CD1c-positive myeloid dendritic cell (primary cell): ENCODE data around the gene HTR2C.
"Not testable (repeated sequence)": the region's sequence is repeated elsewhere in the genome, so short reads cannot be mapped to it uniquely, and the experiment has no call there.

Experiments used
- DNase-seq: peaks from one replicate; pipeline ENCODE4 v3.0.0-alpha.2; 2016; ENCODE audit errors: extremely low spot score

The HTR2C gene

GRCh38 chrX:114583646-114584374, at the start of gene HTR2C:
TSS of gene HTR2C (plus strand) at chrX:114584086. CDS start at chrX:114726937, 142,851 bp downstream.
- DNase-seq: no peak

DNA sequence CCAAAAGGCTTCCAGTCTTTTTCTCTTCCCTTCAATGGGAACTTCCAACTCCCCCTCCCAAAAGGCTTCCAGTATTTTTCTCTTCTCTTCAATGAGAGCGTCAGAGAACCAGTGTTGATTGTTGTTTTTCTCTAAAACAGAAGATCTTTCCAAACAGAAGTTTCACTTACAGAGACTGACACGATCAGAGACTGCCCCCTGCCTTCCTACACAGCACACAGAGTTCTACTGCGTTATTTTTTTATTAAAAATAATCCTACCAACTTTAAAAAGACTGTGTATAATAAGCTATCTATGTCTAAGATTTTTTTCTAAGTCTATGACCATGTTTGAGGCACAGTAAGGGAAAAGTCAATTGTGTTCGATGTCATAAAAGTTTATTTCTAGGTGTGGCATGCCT, 3.5 kb upstream of the HTR2C start:
- no peak for DNase-seq

DNA sequence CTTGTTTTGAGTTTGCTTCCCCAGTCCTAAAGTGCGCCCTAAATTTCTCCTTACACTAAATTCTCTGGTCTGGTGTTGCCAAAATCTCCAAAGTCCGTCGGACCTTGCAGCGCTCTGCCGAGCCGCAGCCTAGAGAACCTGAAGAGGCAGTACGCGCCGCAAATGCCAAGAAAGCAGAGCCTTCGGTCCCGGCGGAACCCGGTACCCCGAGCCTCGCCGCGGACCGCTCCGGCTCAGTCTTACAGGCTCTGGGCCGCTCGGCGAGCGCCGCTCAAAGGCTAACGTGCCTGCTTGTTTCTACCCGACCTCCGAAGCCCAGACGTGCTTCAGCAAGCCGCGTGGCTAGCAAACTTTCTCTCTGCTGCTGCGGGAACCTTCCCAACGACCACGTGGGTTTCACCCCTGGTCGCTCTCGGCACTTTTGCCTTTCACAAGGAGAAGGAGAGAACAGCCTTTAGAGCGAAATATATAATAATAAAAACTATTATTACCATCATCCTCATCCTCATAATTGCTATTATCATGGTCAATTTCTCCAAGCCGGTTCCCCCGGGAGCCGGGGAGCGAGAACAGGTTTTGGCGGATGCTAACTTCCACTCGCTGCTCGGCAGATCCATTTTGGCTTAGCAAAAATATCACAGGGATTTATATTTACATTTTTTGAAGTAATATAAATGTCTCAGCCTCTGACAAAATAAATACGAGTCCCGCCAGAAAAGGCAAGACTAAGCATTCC, 2.2 kb upstream of the HTR2C start:
- no peak for DNase-seq

- no peak for DNase-seq
These were observed 1.6 kb upstream of the HTR2C start for GRCh38 chrX:114582264-114582632.

DNA sequence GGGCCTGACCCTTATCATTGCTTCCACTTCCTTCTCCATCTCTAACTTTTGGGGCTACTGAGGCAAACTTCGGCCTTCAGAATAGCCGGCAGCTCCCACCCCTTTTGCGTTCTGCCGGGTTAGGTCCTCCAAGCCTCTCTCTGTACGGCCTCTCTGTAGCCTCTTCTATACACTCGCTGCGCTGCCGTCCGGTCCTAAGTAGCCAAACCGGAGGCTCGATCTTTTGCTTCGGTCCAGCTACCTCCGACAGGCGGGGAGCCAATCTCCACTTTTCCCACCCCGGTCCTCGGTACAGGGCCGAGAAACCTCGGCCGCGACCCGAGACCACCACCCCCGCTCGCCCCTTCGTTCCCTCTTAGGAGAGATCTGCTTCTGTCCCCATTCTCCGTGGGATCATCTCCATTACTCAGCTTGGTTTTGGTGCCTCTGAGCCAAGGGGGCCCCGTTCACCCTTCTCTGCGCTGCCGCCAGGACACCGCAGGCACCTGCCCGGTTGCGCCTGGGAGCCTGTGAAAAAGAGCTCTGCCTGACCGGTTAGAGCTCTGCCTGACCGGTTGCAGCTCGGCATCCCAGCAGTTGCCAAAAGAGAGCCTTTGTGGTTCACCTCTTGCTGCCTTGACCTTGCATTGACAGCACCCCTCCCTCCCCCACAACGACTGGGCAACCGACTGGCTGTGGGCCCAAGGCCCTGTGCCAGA, 1.0 kb upstream of the HTR2C start:
- DNase-seq: no peak

- peak; percentile 7 for DNase-seq
These were observed 573 bp downstream of the HTR2C start for GRCh38 chrX:114584375-114584943.

GRCh38 chrX:114584983-114585842, 1.3 kb downstream of the HTR2C start:
- no peak for DNase-seq

GRCh38 chrX:114591121-114591520, 7.2 kb downstream of the HTR2C start:
- peak; percentile 57 for DNase-seq

DNA sequence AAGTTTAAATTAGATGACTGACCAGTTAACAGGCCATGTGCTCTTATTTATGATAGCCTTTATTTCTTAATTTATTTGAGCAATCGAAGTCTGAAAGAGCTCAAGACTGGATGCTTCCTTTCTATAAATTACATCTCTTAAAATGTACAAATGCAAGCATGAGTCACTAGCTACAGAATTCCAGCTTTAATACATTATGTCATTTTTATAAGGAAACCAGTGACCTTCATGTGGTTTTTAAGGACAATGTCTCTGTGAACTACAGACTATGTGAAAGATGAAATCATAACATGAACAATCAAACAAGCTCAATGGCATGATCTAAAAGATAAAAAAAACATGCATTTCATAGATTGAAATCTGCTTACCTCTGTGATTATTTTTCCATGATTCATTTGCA, 15.4 kb downstream of the HTR2C start:
- no peak for DNase-seq

DNA sequence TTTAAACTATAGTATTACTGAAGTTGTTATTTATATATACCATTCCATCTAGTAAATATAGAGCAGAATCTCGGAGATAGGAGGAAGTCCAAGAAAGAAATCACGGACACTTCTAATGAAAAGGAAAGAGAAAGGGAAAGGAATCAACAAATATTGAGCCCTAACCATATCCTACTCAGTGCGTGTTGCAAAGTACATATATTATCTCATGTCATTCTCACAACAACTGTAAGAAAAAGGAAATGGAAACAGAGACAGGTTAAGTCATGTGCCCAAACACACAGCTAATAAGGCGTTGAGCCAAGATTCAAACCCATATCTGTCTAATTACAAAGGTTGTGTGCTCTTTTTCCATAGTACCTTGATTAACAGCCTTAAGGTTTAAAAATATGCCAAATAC, 16.0 kb downstream of the HTR2C start:
- no peak for DNase-seq

GRCh38 chrX:114606619-114607018, 22.7 kb downstream of the HTR2C start:
- DNase-seq: not testable (repeated sequence)

DNA sequence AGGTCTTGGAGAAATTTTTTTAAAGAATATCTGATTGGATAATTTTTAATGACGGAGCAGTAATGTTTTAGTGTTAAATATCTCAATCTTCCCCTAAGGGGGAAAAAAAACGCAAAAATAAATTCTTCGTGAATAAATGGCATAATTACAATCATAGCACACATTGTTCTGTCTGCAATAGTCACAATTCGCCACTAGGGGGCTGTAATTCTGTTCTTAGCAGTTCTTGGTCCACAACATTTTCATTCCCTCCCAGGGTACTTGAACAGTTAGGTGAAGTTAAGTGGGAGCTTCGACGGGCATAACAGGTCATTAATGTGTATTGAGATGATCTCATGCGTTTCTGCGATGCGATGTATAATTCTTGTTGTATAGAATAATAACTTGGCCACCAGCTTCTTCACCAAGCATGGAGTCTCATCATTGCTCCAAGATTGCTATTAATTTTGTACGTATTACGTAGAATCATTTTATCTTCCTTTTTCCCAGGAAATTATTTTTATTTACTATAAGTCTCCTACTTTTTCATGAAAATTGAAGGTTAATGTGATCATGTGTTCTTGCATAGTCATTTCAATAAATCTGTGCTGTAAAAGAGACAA, 27.2 kb downstream of the HTR2C start:
- DNase-seq: peak; percentile 29

DNA sequence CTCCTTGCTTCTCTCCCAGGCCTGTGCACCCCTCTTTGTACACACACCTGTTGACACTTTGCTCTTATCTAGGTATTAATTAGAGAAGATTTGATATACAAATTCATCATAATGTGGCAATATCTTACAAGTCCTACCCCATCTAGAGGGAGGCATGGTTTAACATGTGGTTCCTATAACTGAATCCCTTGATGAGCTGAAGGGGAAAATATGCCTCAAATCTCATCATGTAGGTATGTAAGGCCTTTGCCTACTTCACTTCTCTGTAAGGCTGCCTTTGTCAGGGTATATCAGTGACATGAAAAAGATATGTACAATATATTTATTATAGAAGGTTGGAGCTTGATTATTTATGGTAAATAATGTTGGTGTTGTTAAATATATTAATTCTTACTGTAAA, 31.9 kb downstream of the HTR2C start:
- DNase-seq: no peak

- peak; percentile 9 for DNase-seq
These were observed 36.0 kb downstream of the HTR2C start for GRCh38 chrX:114619874-114620273.

DNA sequence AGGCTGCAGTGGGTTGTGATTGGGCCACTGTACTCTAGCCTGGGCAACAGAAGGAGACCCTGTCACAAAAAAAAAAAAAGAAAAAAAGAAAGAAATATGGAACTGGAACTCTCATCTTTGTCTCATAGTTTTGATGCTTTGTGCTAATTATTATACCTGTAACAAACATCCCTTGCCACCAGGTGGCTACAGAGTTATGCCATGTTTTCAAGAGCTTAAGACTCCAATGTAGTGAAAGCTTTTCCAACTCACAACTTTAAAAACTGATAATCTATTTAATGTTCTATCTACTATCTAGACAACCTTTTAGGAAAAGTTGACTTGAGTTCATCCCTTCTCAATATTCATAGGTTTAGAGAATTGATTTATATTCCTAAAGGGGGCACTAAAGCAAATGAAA, 42.4 kb downstream of the HTR2C start:
- no peak for DNase-seq

DNA sequence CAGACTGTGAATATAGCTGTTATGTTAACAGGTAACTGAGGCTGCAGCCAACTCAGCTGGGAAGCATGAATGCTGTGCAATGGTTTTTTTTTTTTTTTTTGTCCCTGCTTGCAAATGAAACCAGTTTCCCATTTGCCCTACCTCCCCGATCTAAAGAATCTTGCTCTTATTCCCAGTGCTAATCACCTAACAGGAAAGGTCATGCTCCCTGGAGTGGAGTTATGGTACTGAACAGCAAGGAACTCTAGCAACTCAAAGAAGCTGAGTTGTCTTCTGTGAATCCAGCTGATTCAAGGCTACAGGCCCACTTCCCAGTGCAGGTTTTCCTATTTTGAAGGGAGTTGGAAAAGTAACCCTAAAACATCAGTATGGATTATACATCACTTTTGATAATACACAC, 52.1 kb downstream of the HTR2C start:
- DNase-seq: no peak

DNA sequence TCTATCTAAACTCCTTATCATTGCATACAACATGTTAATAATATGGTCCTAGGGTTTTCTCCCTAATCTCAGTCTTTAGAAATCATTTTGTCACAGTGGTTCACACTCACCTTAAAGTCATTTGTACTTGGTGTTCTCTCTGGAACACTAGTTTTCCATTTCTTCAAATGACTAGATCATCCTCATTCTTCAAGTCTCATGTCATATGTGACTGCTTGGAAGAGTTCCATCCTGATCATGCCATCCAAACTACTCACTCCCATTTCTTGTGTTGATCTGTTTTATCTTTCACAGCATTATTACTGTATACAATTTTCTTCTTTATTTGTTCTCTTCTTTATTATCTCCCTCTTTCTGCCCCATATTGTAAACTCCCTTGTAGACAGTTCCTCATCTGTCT, 66.5 kb downstream of the HTR2C start:
- no peak for DNase-seq

GRCh38 chrX:114675365-114675764, 91.5 kb downstream of the HTR2C start:
- DNase-seq: no peak

- not testable (repeated sequence) for DNase-seq
These were observed 116.6 kb downstream of the HTR2C start for GRCh38 chrX:114700533-114700932.

GRCh38 chrX:114709406-114709805, 125.5 kb downstream of the HTR2C start:
- no peak for DNase-seq

- no peak for DNase-seq
These were observed 126.7 kb downstream of the HTR2C start for GRCh38 chrX:114710571-114710970.
